HL-60 (cell line): Measurements from ENCODE around the gene STXBP2.

ENCODE experiments used
- CTCF ChIP-seq: IDR thresholded peaks from one replicate; pipeline ENCODE4 v1.5.1; 2011; ENCODE audit warnings: low read length, control low read depth, inconsistent platforms; ENCODE audit not compliant: insufficient read depth
- GABPA ChIP-seq: IDR thresholded peaks from 2 replicates; pipeline ENCODE4 v1.6.1; 2012; ENCODE audit warnings: low read depth
- POLR2AphosphoS5 ChIP-seq: IDR thresholded peaks from 2 replicates; pipeline ENCODE4 v1.6.1; 2012; ENCODE audit warnings: low read depth
- REST ChIP-seq: IDR thresholded peaks from 2 replicates; pipeline ENCODE4 v1.6.1; 2012; ENCODE audit warnings: low read depth; ENCODE audit not compliant: insufficient replicate concordance

GRCh38 chr19:7687177-7687576, 50.3 kb downstream of the STXBP2 start:
- no peak for TF ChIP-seq CTCF
- no peak for TF ChIP-seq POLR2AphosphoS5
- no peak for TF ChIP-seq REST
- TF ChIP-seq GABPA, result no peak
